Measurements from ENCODE around the gene DACH1. TPM values are rescaled to one million over a fixed set of nuclear protein-coding genes. Genes with fewer than 3 reads are reported as not detected.

Gene DACH1
- total RNA-seq, 2 experiments from 2014 or later, result 0.71 to 0.89 TPM

DNA sequence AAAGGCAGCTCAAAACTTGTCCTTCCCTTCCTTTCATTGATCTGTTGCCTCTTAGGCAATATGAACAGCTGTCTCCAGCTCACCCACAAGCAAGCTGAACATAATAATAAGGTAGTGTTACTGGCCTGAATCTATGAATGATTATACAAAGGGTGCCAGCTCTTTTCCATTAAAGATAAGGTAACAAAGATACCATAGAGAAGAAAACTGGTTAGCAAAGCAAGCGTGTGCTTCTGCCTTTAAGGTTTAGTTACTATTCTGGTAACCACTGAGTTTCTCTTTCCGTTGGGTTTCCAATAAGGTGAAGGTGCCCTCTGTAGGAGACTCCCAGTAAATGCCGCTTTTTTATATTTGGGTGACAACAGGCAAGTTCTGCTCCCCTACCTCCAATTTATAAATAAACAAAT, 12.1 kb upstream of the DACH1 start:
- ChIA-PET POLR2A (no interaction called here), CTCF (no interaction called here)
- H3K9me3 ChIP-seq (ENCODE audit: control insufficient read depth in 1 of 2, insufficient read depth in 1 of 2, low read length in 2 of 2), result no peaks in the 10 kb centered on the region
- H3K27ac ChIP-seq (ENCODE audit: low read depth in 1 of 2, low read length in 2 of 2), result no peak overlapping the region
- H3K4me1 ChIP-seq (ENCODE audit: insufficient read depth, low read length), result no peaks in the 10 kb centered on the region
- Mint-ChIP-seq H3K27me3 (no peaks in the 10 kb centered on the region), H3K4me1 (ENCODE audit: low read depth) (peaks cover 4% of the 10 kb centered on the region), H3K27ac (no peak overlapping the region), H3K4me3 (no peak overlapping the region), H3K9me3 (peaks cover 2% of the 10 kb centered on the region), H3K36me3 (ENCODE audit: low read depth) (no peaks in the 10 kb centered on the region)
- H3K4me3 ChIP-seq (ENCODE audit: low read length), result no peak overlapping the region
- no peaks in the 10 kb centered on the region for H3K36me3 ChIP-seq (ENCODE audit: insufficient read depth, low read length)
- intact Hi-C loops (cut with DNase I, micrococcal nuclease), result loop anchor here in 1 of 2 experiments (5.0 kb wide), 3 partner anchors 592 to 917 kb away; no protein-coding TSS in a partner anchor
- peak; percentile 46 for TF ChIP-seq CTCF (IDR thresholded peaks at IDR 0.05)
- peak in 3 of 14 experiments; percentile 13 to 44 (median 25) for DNase-seq
- ATAC-seq (ENCODE audit: poor library complexity), result peak; percentile 60
- H3K27me3 ChIP-seq (ENCODE audit: control insufficient read depth in 1 of 2, insufficient read depth in 2 of 2, low read length in 2 of 2), result no peaks in the 10 kb centered on the region

DNA sequence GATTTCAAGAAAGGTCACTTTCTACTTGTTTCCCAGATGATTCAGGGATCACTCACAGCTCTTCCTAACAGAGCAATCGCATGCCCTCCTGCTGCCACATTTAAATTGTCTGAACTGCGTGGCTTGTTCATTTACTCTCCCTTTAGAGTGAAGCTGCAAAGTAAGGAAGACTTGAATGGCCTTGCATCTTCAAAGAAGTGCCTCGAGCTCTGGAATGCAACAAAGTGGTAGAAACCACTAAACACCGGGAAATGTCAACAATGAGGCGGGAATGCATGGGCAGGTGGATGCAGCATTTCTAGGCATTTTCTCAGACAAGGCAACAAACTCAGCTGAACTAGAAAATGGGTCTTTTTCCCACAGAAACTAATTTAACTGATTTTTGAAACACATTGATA, 10.3 kb upstream of the DACH1 start:
- POLR2A ChIA-PET, result no interaction called here
- Histone ChIP-seq H3K27me3 (ENCODE audit: control insufficient read depth in 1 of 2, insufficient read depth in 2 of 2, low read length in 2 of 2) (no peaks in the 10 kb centered on the region), H3K9me3 (ENCODE audit: control insufficient read depth in 1 of 2, insufficient read depth in 1 of 2, low read length in 2 of 2) (no peaks in the 10 kb centered on the region), H3K36me3 (ENCODE audit: insufficient read depth, low read length) (no peaks in the 10 kb centered on the region), H3K4me3 (ENCODE audit: low read length) (no peak overlapping the region), H3K4me1 (ENCODE audit: insufficient read depth, low read length) (no peaks in the 10 kb centered on the region), H3K27ac (ENCODE audit: low read depth in 1 of 2, low read length in 2 of 2) (no peak overlapping the region)
- Mint-ChIP-seq H3K4me3 (no peak overlapping the region), H3K27me3 (no peaks in the 10 kb centered on the region), H3K36me3 (ENCODE audit: low read depth) (no peaks in the 10 kb centered on the region), H3K27ac (no peak overlapping the region), H3K4me1 (ENCODE audit: low read depth) (peaks cover 4% of the 10 kb centered on the region), H3K9me3 (no peaks in the 10 kb centered on the region)
- ATAC-seq (ENCODE audit: poor library complexity), result no peak
- CTCF ChIA-PET, result no interaction called here
- DNase-seq, result no peak
- intact Hi-C loops (cut with DNase I, micrococcal nuclease), result loop anchor here in 1 of 2 experiments (5.0 kb wide), 3 partner anchors 590 to 915 kb away; no protein-coding TSS in a partner anchor
- no peak for TF ChIP-seq CTCF (IDR thresholded peaks at IDR 0.05)

- H3K4me3 ChIP-seq (ENCODE audit: low read length), result no peak overlapping the region
- POLR2A ChIA-PET, result no interaction called here
- H3K36me3 Mint-ChIP-seq (ENCODE audit: low read depth), result no peaks in the 10 kb centered on the region
- H3K4me3 Mint-ChIP-seq, result no peak overlapping the region
- no peaks in the 10 kb centered on the region for H3K9me3 ChIP-seq (ENCODE audit: control insufficient read depth in 1 of 2, insufficient read depth in 1 of 2, low read length in 2 of 2)
- H3K27me3 Mint-ChIP-seq, result no peaks in the 10 kb centered on the region
- intact Hi-C loops (cut with DNase I, micrococcal nuclease), result loop anchor here in 1 of 2 experiments (5.0 kb wide), 3 partner anchors 589 to 914 kb away; no protein-coding TSS in a partner anchor
- CTCF ChIA-PET, result no interaction called here
- no peak for TF ChIP-seq CTCF (IDR thresholded peaks at IDR 0.05)
- H3K36me3 ChIP-seq (ENCODE audit: insufficient read depth, low read length), result no peaks in the 10 kb centered on the region
- no peak overlapping the region for H3K27ac Mint-ChIP-seq
- H3K27me3 ChIP-seq (ENCODE audit: control insufficient read depth in 1 of 2, insufficient read depth in 2 of 2, low read length in 2 of 2), result no peaks in the 10 kb centered on the region
- ATAC-seq (ENCODE audit: poor library complexity) (no peak), DNase-seq (peak in 1 of 14 experiments; percentile 3)
- H3K4me1 Mint-ChIP-seq (ENCODE audit: low read depth), result peaks cover 4% of the 10 kb centered on the region
- no peaks in the 10 kb centered on the region for H3K4me1 ChIP-seq (ENCODE audit: insufficient read depth, low read length)
- H3K27ac ChIP-seq (ENCODE audit: low read depth in 1 of 2, low read length in 2 of 2), result no peak overlapping the region
- H3K9me3 Mint-ChIP-seq, result no peaks in the 10 kb centered on the region
These were observed 9.7 kb upstream of the DACH1 start for GRCh38 chr13:71876648-71877255.

All from CD4-positive, alpha-beta T cell (primary cell).